ENCODE data around the gene FAF1. TPM values are rescaled to one million over a fixed set of nuclear protein-coding genes. Genes with fewer than 3 reads are reported as not detected.

FAF1 gene
- total and polyA plus RNA-seq, 9 of the 15 experiments (the other 6 are each of a cell fraction or from before 2014, with no cell fraction given): 48.7 to 225 (median 118) TPM

DNA sequence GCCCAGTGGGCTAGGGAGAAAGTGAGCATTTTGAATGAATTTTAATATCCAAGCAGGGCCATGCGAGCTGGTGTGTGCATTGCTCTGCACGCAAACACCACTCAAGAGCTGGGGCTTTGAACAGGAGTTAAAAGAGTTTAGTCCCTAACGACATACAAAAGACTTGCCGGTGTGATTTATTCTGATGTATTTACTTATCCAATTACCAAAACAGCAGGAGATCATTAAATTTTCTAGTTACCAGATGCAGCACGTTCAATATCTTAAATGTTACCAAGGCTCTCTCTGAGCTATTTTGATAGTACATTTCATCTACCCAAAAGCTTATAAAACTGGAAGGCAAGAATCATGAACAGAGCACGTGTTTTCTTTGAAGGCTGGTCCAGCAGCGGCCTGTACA lies 506.8 kb downstream of the FAF1 start (continued):
- TF ChIP-seq, protein P1, sequence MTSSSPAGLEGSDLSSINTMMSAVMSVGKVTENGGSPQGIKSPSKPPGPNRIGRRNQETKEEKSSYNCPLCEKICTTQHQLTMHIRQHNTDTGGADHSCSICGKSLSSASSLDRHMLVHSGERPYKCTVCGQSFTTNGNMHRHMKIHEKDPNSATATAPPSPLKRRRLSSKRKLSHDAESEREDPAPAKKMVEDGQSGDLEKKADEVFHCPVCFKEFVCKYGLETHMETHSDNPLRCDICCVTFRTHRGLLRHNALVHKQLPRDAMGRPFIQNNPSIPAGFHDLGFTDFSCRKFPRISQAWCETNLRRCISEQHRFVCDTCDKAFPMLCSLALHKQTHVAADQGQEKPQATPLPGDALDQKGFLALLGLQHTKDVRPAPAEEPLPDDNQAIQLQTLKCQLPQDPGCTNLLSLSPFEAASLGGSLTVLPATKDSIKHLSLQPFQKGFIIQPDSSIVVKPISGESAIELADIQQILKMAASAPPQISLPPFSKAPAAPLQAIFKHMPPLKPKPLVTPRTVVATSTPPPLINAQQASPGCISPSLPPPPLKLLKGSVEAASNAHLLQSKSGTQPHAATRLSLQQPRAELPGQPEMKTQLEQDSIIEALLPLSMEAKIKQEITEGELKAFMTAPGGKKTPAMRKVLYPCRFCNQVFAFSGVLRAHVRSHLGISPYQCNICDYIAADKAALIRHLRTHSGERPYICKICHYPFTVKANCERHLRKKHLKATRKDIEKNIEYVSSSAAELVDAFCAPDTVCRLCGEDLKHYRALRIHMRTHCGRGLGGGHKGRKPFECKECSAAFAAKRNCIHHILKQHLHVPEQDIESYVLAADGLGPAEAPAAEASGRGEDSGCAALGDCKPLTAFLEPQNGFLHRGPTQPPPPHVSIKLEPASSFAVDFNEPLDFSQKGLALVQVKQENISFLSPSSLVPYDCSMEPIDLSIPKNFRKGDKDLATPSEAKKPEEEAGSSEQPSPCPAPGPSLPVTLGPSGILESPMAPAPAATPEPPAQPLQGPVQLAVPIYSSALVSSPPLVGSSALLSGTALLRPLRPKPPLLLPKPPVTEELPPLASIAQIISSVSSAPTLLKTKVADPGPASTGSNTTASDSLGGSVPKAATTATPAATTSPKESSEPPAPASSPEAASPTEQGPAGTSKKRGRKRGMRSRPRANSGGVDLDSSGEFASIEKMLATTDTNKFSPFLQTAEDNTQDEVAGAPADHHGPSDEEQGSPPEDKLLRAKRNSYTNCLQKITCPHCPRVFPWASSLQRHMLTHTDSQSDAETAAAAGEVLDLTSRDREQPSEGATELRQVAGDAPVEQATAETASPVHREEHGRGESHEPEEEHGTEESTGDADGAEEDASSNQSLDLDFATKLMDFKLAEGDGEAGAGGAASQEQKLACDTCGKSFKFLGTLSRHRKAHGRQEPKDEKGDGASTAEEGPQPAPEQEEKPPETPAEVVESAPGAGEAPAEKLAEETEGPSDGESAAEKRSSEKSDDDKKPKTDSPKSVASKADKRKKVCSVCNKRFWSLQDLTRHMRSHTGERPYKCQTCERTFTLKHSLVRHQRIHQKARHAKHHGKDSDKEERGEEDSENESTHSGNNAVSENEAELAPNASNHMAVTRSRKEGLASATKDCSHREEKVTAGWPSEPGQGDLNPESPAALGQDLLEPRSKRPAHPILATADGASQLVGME (CRISPR knock-in tag; IDR thresholded peaks at IDR 0.05): no peak
- TF ChIP-seq ZNF263 (CRISPR knock-in tag; IDR thresholded peaks at IDR 0.05; ENCODE audit: borderline replicate concordance) (no peak), MYC (IDR thresholded peaks at IDR 0.05; ENCODE audit: low read depth, low read length) (no peak), MYC (CRISPR knock-in tag; IDR thresholded peaks at IDR 0.05; ENCODE audit: borderline replicate concordance, low read depth) (no peak), DEAF1 (CRISPR knock-in tag; IDR thresholded peaks at IDR 0.05) (no peak), CHD7 (IDR thresholded peaks at IDR 0.05; ENCODE audit: low read depth, low read length) (no peak), ZNF507 (tag; conservative IDR thresholded peaks at IDR 0.05) (no peak)
- TF ChIP-seq, protein P2, sequence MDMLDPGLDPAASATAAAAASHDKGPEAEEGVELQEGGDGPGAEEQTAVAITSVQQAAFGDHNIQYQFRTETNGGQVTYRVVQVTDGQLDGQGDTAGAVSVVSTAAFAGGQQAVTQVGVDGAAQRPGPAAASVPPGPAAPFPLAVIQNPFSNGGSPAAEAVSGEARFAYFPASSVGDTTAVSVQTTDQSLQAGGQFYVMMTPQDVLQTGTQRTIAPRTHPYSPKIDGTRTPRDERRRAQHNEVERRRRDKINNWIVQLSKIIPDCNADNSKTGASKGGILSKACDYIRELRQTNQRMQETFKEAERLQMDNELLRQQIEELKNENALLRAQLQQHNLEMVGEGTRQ (CRISPR knock-in tag; IDR thresholded peaks at IDR 0.05): no peak

Measured in K562 (cell line).